Islet of Langerhans (tissue), 1 donor: Measurements from ENCODE around the gene NADK2.
"Not testable (repeated sequence)": the region's sequence is repeated elsewhere in the genome, so short reads cannot be mapped to it uniquely, and the experiment has no call there.

Experiments used
- FAIRE-seq: peaks from one replicate; lab custom pipeline; 2011; peaks lifted over from hg19 to GRCh38; lab: Jason Lieb, UNC

The NADK2 gene

DNA sequence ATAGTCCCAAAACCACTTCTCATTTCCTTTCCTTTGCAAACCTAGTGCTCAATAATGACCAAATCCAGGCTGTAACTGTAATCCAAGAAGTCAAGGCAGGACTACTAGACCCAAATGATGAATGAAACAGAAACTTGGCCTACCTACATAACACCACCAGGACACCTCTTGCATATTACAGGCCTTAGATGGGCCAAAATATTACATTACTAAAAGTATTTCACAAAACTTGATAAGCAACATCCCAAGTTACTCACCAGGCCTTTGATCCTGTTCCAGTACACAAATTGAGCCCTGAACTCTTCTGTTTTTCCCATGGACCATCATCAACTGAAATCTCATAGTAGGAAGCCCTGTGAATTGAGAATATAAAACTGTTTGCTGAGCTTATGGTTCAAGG, 34.8 kb downstream of the NADK2 start:
- FAIRE-seq: no peak

DNA sequence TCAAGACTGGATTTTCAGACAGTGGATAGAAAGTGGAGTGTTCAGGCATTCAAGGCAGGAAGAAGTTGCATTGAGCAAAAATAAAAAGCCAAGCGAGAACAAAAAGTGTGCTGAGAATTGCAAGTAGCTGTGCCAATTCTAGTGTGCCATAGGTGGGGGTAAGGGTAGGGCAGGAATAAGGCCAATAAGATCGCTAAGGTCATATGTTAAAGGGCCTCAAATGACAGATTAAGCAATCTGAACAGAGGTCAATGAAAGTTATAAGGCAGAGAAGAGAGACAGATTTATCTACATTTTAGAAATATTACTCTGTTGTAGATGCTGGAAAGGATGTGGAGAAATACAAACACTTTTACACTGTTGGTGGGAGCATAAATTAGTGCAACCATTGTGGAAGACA, 36.4 kb downstream of the NADK2 start:
- no peak for FAIRE-seq

DNA sequence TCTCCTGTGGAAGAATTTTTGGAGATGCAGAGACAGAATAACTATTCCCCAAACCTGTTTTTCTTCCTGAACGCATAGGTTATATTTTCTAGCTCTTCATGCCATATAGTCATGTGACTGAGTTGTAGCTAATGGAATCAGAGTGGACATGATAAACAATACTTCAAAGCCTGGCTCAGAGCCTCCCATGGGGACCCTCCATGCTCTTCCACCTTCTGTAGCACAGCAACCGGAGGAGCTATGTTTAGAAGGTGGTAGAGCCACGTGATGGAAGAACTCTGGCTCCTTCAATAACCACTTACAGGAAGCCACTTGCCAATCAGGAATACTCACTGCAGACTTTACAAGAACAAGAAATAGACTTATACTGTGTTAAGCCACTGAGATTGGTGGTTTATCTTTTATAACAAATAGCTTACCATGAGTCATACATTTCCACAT, 39.2 kb downstream of the NADK2 start:
- FAIRE-seq: no peak

DNA sequence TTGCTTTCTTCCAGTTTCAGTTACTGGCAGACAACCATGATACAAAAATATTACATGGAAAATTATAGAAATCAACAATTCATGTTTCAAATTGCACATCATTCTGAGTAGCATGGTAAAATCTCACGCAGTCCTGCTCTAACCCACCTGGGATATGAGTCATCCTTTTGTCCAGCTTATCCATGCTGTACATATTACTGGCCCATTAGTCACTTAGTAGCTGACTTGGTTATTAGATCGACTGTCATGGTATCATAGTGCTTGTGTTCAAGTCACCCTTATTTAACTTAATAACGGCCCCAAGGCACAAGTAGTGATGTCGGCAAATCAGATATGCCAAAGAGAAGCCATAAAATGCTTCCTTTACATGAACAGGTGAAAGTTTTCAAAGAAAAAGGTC, 41.2 kb downstream of the NADK2 start:
- no peak for FAIRE-seq

DNA sequence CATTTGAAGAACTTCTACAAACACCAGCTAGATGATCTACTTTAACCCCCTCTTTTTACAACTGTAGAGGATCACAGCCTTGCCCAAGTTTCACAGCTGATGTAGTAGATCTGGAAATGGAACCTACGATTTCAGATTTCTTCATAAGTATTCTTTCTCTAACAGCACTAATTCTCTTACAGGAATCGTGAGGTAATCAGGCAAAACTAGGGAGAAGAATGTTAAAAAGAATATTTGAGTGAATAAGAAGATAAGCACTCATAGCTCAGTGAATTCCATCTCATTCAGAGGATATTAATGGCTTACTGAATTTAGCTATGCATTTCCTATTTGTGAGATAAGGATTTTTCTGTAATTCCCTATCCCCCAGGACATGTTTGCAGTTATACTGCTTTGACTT, 42.1 kb downstream of the NADK2 start:
- FAIRE-seq: no peak

DNA sequence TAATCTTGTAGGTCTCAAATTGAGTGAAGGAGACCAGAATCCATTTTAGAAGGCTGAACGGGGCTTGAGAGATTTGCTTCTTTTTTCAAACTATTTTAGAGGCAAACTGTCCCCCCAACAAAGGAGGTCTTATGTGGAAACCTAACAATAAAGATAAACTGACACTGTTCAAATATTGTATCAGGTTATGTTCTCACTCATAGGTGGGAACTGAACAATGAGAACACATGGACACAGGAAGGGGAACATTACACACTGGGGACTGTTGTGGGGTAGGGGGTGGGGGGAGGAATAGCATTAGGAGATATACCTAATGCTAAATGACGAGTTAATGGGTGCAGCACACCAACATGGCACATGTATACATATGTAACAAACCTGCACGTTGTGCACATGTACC, 42.9 kb downstream of the NADK2 start:
- FAIRE-seq: not testable (repeated sequence)

DNA sequence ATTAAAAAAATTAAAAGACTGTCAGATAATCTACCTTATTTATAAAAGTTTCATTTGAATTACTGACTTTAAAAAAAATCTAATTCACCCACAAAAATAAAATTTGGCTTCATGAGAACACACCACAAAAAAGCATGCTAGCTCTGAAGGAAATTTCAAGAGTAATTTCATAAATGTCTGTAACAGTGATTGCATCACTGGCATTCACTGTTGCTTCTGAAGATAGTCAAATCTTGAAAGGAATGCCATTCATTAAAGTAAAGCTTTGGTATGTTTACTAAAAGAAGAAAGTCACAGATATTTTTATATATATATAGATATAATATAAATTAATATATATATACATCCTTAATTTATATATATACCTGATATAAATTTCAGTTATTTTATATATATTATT, 43.4 kb downstream of the NADK2 start:
- no peak for FAIRE-seq

DNA sequence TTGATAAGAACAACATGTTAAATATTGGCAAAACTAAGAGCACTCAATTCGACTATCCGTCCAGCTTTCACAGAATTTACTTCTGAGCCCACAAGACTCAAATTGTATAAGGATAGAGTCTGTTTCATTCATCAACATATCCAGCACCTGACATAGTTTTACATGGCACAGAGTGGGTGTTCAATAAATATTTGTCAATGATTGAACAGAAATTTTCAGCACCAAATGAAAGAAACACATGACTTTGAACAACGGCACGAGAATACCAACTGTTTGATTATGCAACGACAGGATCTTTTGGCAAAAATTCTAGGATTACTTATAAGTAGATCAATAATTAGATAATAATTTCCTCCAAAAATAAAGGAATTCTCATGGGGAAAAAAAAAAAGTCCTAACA, 48.0 kb downstream of the NADK2 start:
- no peak for FAIRE-seq

DNA sequence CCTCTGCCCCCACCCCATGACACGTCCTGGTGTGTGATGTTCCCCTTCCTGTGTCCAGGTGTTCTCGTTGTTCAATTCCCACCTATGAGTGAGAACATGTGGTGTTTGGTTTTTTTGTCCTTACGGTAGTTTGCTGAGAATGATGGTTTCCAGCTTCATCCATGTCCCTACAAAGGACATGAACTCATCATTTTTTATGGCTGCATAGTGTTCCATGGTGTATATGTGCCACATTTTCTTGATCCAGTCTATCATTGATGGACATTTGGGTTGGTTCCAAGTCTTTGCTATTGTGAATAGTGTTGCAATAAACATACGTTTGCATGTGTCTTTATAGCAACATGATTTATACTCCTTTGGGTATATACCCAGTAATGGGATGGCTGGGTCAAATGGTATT, 57.3 kb downstream of the NADK2 start:
- FAIRE-seq: not testable (repeated sequence)

DNA sequence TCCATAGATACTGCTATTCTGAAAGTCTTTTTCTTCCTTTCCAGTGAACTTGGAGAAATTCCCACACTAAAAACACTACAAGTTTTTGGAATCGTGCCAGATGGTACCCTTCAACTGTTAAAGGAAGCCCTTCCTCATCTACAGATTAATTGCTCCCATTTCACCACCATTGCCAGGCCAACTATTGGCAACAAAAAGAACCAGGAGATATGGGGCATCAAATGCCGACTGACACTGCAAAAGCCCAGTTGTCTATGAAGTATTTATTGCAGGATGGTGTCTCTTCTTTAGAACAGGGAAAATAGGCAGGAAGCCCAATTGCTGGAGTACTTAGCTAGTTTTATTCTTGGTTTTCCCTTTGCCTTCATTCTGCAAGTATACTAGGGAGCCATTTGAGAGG, 60.0 kb downstream of the NADK2 start:
- FAIRE-seq: no peak

DNA sequence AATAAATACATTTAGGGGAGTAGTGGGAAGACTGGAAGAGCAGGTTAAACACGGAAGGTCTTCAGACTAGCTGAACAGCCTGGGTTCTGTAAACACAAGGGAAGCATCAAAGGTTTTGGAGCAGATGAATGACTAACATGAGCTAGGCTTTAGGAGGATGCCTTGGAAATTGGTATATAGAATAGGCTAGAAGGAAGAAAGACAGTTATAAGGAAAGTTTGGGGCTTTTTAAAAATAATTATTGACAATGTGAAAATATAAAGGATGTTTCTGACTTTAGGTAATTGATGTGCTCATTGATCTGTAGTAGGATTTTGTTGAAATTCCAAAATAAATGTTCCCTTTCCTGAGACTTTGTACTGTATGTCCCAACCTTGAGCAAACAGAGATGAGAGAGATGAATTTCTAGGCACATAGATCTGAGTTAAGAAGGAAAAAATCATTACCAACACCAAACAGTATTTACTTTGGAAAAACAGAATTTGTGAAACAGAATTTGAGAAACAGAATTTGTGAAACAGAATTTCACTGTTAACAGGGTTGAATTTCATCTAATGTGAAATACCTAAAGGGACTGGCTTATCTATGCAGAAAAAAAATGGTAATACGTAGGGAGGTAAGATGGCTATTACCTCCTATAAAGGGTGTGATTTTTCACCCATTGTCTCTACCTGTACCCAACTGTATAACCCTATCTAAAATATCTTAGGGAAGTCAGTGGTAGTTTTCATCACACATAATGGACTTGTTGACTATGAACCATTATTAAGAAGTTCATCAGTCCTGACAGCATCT, 61.0 kb downstream of the NADK2 start:
- no peak for FAIRE-seq

DNA sequence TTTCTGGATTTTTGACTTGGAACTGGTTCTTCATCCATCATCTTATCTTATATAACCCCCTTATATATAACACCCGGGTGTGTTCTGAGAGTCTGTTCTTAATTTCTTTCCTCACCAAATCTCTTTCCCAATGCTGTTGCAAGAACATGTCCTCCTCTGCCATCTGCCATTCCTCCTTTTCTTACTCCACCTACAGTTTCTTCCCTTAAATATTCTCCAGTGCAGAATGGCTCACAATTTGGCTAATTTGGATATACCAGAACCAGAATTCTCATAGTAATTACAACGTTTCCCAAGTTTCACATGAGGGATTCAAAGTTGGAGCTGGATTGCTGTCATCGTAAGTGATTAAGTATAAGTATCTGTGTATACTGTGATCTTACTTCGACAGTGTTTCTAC, 61.8 kb downstream of the NADK2 start:
- no peak for FAIRE-seq

DNA sequence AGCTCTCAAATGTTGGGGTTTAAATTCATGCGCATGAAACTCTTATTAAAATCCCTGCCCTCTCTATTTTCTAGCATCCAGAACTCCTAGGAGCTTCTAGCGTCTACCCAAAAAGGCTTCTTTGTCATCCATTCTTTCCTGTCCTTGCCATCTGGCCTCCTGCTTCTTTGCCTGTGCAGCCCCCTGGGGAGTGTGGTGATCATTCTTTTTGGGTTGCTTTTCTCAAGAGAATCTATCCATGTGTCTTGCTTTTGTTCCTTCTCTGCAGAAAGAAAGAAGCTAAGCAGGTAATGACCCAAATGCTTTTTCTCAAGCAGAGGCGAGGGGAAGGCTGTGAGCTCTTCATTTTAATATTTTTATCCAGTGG, 63.2 kb downstream of the NADK2 start:
- no peak for FAIRE-seq

DNA sequence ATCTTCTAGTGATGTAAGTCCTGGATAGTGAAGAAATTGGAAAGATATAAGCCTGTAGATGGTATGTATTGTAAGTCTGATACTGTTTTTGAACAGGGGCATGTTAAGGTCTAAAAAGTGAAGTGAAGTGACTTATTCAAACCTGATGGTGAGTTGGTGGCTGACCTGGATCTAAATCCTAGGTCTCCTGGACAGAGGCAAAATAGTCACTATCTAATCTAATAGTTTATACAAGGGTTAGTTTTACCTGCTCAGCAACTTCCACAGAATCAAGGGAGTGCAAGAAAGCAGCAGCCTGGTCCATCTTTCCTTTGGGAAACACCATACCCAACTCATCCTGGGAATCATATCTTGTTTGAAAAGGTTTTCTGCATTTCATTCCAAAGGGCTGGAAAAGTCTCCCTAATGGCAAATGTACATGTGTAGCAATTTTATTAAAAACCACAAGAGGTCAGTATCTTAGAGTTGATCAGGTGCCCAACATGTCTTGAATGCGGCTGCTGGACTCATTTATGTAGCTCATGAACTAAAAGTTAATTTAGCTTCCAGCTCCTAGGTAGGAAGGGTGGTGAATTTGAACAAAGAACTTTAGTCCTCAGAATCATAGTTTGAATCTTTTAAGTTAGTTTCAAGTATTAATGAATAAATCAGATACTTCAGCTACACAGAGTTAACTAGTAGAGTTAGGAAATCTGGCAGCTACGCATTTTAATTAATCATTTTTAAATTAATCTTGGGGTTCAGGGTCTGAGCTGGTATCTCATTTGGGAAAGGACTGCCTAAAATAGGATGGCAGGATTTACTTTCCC, 63.8 kb downstream of the NADK2 start:
- FAIRE-seq: peak; percentile 99

DNA sequence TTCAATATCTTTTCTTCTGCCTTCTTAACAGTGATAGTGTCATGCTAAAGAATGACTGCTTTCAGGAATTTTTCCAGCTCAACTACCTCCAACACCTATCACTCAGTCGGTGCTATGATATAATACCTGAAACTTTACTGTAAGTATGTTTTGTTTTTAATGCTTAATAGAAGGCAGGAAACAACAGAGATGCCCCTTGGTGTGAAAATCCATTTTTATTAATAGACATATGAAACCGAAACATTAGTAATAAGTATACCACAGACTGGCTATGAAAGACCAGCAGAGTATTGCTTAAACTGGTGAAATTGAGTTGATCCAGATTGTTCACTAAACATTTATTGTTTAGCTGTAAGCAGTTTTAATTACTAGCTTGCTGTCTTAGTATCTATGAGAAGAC, 64.6 kb downstream of the NADK2 start:
- no peak for FAIRE-seq

DNA sequence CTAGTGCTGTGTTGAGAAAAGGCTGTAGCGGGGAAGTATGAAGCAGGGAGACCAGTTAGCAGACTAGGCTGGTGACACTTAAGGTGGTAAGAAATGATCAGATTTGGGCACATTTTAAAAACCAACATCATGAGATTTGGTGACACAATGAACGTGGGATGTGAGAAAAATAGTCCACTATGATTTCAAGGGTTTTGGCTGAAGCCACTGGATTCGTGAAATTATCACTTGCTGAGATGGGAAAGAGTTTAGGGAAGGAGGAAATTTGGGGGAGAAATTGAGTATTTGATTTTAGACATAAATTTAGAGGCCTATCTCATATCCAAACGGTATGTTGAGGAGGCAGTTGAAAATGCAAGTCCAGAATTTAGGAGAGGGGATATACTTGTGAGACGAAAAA, 66.7 kb downstream of the NADK2 start:
- FAIRE-seq: no peak

DNA sequence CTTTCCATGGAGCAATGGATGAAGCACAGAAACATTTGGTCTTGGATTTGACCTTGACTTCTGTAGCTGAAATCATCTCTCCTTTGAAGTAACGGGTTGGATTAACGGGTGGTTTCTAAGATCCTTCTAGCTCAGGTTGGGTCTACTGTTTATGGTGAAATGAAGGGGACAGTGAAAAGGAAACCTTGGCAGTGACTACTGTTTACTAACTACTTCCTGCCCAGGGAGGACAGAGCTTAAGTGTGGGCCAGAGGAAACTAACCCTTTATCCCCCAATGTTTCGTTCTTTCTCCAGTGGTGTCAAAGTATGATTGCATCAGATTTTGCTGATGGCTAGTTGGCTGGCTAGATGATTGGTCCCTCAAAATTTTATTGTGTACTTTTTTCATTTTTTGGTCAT, 67.6 kb downstream of the NADK2 start:
- no peak for FAIRE-seq

DNA sequence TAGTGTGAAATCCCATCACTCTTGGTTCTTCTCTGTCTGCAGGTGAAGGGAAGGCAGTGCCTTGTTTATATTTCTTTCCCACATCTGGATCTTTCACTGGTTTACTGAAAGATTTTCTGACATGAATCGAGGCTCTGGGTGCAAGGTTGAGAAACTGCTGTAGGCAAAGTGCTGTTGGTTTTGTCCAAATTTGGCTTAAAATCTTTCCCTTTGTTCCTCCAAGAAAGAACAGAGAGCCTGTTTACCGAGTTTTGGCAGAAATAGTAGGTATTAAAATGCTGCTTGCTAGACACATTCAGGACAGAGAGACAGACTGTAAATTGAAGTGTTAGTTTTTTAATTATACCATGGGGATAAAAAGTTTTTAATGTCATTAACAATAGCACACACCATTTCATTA, 68.3 kb downstream of the NADK2 start:
- FAIRE-seq: no peak

DNA sequence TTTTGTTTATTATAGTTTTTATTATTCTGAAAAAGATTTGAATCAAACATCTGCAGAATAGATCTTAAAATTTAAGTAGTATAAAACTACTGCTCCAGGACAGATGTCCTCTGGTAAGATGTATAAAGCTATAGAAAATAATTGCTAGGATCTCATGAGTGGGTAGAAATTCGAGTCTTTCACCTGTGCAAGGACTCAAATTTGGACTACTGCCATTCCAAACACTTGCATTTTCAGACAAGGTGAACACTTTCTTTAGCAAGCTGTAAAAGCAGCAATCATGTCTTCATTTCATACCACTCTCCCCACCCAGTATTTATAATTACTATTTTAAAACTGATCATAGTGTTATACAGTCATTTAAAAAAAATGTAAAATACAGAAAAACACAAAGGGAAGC, 69.1 kb downstream of the NADK2 start:
- no peak for FAIRE-seq

DNA sequence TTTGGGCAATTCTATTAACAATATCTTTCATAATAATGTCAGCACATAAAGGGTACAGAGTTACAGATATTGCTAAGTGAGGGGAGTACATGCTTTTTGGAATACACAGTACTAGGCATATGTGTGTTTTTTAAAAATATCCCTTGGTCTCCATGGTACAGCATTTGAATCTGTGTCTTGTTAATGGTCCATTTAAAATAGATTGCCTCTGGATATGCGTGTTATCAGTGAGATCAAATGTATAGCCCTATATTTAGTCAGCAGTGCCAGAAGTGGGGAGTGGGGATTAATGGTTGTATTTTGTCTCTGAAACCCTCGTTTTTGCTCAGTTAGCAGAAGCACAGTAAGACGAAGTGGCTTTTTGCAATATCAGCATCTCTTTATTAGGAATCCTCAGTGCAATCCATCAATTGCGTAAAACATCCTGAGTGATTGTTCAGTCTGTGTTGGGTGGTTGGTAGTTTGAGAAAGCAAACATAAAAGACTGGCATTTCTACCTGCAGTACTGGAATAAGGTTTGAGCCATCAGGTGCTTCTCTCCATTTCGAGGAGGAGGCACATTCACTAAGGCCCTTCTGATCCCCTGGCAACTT, 70.8 kb downstream of the NADK2 start:
- FAIRE-seq: no peak

DNA sequence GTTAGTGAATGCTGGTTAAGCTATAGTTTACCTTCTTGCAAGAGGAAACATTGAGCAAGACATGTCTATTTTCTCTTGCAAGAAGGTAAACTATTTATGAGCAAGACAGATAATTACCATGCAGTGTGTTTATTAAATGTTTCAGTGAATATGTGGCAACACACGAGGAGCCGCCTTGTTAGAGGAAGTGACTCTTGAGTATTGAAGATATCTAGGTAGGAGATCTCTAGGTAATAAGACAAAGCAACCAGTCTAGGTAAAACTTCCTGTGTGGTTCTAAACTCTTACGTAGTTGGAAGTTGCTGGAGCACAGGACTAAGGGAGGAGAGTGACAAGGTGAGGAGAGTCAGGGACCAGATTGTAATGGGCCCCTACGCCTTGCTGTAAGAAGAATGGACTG, 73.0 kb downstream of the NADK2 start:
- FAIRE-seq: no peak

DNA sequence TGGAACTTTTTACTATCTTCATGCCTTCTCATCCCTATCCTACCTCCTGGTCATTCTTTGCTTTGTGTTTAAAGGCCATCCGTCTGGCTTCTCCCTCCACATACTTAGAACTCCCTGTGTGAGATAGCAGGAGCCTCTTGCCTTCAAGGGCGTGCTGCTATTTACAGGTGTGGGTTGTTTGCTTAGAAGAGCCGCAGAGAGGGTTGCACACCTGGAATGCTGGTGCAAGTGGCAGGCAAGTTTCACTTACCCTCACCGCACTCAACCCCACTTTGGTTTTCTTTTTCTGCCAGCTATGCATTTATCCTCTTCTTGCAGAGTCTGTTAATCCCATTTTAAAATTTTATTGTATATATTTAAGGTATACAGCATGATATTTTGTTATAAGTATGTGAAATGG, 77.3 kb downstream of the NADK2 start:
- FAIRE-seq: no peak

DNA sequence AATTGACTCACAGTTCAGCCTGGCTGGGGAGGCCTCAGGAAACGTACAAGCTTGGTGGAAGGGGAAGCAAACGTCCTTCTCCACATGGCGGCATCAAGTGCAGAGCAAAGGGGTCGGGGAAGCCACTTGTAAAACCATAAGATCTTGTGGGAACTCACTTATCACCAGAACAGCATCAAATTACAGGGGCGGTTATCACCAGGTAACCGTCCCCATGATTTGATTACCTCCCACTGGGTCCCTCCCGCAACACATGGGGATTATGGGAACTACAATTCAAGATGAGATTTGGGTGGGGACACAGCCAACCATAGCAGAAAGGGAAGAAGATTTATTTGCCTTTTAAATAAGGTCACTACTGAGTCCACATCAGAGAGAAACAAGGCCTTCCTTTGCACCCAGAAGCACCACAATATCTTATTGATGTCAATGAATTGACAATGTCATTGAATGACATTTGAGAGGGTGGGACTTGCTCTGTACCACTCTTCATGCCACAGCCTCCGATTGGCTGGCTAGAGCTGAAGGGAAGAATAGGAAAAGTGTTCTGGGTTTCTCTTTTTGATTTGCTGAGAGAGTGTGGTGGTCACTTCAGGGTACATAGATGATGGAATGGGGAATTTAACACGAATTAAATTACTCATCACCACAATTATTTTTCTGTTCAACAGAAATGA, 78.8 kb downstream of the NADK2 start:
- FAIRE-seq: no peak
